ENCODE data around the gene CCDC120.

CCDC120 gene

GRCh38 chrX:49106296-49106695, 47.5 kb downstream of the CCDC120 start:
- DNase-seq = no peak

- DNase-seq = no peak
These were observed 48.1 kb downstream of the CCDC120 start for GRCh38 chrX:49106930-49107329.

- no peak for DNase-seq
These were observed 49.8 kb downstream of the CCDC120 start for GRCh38 chrX:49108641-49109040.

DNA sequence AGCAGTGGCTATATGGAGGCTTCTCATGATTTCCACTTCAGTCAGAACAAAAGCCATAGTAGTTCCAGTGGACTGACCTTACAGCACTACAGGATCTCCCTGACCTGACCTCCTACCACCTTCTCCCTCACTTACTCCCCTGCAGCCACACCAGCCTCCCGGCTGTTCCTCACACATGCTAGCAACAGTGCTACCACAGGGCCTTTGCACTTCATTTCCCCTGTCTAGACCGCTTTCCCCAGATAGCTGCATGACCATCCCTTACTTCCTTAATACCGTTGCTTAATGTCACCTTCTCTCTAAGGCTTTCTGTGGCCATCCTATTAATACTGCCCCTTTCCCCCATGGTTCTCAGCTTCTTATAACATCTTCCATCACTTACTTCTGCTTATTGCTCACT, 51.6 kb downstream of the CCDC120 start:
- no peak for DNase-seq

- no peak for DNase-seq
These were observed 53.0 kb downstream of the CCDC120 start for GRCh38 chrX:49111791-49112190.

GRCh38 chrX:49116076-49116475, 57.3 kb downstream of the CCDC120 start:
- DNase-seq = no peak

- DNase-seq = no peak
These were observed 57.9 kb downstream of the CCDC120 start for GRCh38 chrX:49116716-49117115.

DNA sequence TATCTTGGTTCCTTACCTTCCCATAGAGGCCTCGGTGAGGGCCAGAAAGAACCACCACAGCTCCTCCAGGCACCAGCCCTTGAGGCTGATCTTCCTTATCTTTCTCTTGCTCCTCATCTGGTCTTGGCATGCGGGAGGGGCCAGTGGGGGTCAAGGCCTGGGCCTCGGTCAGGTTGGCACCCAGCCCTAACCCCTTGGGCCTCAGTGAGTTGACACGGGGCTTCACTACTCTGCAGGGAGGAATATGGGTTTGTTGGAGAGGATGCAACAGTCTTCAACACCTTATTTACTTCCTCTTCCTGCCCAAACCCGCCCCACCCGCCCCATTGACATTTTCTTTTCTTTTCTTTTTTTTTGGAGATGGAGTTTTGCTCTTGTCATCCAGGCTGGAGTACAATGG, 58.8 kb downstream of the CCDC120 start:
- no peak for DNase-seq
